Islet of Langerhans (tissue), 1 donor: ENCODE data around the gene TRAPPC1.
"Not testable (repeated sequence)": the region's sequence is repeated elsewhere in the genome, so short reads cannot be mapped to it uniquely, and the experiment has no call there.

Experiments used
- FAIRE-seq: peaks from one replicate; lab custom pipeline; 2011; peaks lifted over from hg19 to GRCh38; lab: Jason Lieb, UNC

Gene TRAPPC1, protein sequence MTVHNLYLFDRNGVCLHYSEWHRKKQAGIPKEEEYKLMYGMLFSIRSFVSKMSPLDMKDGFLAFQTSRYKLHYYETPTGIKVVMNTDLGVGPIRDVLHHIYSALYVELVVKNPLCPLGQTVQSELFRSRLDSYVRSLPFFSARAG

GRCh38 chr17:7931709-7932482 is at the start of gene TRAPPC1, which contains the start of gene CNTROB:
TRAPPC1 (minus strand) TSS chr17:7931946; CDS start chr17:7931829, 117 bp downstream.
CNTROB (plus strand) TSS chr17:7932206; CDS start chr17:7933080, 874 bp downstream.
- no peak for FAIRE-seq

DNA sequence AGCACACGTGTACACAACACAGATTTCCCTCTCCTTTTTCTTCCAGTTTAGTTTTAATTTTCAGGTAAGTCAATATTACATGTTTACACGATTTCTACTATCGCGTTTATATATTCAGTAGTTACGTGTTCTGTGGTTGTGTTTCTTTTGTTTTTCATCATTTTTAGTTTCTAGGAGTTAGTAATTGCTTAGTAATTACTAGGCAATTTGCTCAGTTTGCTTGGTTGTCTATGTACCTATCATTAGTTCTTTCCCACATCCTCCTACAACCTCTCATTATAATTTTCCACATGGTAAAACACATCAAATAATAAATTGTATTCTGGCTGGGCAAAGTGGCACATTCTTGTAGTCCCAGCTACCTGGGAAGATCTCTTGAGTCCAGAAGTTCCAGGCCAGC is 46.1 kb upstream of the TRAPPC1 start:
- no peak for FAIRE-seq

GRCh38 chr17:7977039-7977438 is 45.3 kb upstream of the TRAPPC1 start:
- no peak for FAIRE-seq

- no peak for FAIRE-seq
These were observed 42.9 kb upstream of the TRAPPC1 start for GRCh38 chr17:7974638-7975131.

DNA sequence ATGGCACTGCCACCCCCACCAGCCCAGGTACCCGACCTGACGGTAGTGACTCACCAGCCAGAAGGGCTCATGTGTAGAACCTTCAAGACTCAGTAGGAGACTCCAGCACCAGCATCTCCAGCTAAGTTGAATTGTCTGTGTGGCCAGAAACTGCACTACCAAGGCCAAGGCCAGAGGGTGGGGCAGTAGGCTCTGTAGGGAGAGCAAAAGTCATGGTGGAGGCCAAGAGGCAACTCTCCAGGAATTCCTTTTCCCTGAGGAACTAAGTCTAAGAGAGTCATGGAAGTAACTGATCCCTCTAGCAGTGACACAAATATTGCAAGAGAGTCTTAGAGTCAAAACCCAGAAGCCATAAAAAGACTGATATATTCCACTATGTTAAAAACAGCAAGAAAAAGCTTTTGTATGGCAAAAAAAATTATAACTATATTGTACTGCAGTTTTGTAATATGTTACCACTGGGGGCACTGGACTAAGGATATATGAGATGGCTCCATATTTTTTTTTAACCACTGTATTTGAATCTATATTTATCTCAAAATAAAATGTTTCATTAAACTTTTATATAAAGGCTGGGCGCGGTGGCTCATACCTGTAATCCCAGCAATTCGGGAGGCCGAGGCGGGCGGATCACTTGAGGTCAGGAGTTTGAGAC is 40.5 kb upstream of the TRAPPC1 start:
- FAIRE-seq, result no peak

GRCh38 chr17:7971651-7972050 is 39.9 kb upstream of the TRAPPC1 start:
- FAIRE-seq, result no peak

DNA sequence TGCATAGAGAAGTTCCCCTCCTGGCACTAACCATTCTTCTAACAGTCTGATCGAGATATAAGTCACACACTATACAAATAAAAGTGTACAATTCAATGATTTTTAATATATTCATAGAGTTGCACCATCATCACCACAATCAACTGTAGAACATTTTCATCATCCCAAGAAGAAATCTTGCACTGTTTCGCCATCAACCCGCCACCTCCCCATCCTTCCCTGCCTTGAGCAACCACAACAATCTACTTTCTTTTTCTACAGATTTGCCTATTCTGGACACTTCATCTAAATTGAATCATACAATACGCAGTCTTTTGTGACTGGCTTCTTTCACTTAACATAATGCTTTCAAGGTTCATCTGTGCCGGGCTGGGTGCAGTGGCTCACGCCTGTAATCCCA is 37.7 kb upstream of the TRAPPC1 start:
- no peak for FAIRE-seq

DNA sequence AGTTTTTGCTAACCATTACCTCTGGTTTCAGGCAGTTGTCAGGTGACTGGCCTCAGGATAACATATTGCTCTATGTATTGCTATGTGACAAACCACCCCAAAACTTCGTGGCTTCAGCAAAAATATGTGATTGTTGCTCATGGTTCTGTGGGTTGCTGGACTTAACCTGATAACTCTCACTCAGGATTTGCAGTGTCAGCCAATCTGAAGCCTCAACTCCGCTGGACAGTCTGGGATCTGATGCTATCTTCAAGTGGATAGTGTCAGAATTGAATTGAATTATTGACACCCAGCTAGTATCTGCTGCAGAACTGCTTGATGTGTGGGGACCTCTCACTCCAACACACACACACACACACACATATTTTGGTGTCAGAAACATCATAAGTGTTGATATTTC is 36.0 kb upstream of the TRAPPC1 start:
- FAIRE-seq, result no peak

- no peak for FAIRE-seq
These were observed 29.7 kb upstream of the TRAPPC1 start for GRCh38 chr17:7961421-7961820.

- no peak for FAIRE-seq
These were observed 27.9 kb upstream of the TRAPPC1 start for GRCh38 chr17:7959503-7960253.

GRCh38 chr17:7956228-7956965 is 24.7 kb upstream of the TRAPPC1 start:
- no peak for FAIRE-seq

DNA sequence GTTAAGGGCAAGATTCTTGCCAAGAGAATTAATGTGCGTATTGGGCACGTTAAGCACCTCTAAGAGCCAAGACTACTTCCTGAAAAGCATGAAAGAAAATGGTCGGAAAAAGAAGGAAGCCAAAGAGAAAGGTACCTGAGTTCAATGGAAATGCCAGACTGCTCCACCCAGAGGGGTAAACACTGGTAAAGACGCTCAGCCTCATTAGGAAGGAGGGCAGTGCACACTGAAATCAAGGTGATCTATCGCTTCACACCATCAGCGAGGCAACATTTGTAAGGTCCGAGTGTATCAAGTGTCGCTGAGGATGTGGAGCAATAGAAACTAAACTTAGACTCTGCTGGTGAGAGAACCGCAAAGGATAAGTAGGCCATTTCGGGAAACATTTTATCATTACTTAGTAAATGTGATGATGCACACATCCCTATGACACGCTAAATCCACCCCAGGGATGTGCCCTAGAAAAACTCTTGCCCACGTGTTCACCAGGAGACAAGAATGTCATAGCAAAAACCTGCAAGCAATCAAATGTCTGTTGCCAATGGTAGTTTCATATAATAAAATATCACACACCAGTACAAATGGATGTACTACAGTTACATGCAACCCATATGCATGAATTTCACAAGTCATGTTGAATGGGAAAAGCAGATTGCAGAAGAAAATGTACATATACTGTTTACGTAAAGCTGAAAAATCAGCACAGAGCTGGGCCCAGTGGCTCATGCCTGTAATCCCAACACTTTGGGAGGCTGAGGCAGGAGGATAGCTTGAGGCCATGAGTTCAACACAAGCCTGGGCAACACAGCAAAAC is 23.9 kb upstream of the TRAPPC1 start:
- no peak for FAIRE-seq

GRCh38 chr17:7953266-7953665 is 21.5 kb upstream of the TRAPPC1 start:
- FAIRE-seq, result not testable (repeated sequence)

- no peak for FAIRE-seq
These were observed 19.5 kb upstream of the TRAPPC1 start for GRCh38 chr17:7951143-7951792.

DNA sequence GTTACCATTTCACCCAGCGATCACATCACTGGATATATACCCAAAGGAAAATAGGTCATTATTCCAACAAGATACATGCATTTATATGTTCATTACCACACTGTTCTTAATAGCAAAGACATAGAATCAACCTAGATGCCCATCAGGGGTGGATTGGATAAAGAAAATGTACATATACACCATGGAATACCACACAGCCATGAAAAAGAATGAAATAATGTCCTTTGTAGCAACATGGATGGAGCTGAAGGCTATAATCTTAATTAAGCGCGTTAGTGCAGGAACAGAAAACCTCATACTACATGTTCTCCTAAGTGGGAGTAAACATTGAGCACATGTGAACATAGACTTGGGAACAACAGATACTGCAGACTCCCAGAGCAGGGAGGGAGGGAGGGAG is 18.8 kb upstream of the TRAPPC1 start:
- no peak for FAIRE-seq

- no peak for FAIRE-seq
These were observed 15.9 kb upstream of the TRAPPC1 start for GRCh38 chr17:7947651-7948050.

DNA sequence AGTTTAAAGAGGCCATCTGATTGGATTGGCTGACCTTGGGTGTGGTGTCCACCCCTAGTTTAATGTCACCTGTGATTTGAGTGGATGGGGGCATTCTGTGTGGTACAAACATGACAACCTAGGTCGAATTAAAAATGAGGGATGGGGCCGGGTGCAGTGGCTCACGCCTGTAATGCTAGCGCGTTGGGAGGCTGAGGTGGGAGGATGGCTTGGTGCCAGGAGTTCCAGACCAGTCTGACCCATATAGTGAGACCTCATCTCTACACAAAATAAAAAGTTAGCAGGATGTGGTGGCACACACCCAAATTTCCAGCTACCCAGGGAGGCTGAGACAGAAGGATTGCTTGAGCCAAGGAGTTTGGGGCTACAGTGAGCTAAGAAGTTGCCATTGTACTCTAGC is 14.7 kb upstream of the TRAPPC1 start:
- FAIRE-seq, result no peak

GRCh38 chr17:7945651-7946050 is 13.9 kb upstream of the TRAPPC1 start:
- FAIRE-seq, result no peak

DNA sequence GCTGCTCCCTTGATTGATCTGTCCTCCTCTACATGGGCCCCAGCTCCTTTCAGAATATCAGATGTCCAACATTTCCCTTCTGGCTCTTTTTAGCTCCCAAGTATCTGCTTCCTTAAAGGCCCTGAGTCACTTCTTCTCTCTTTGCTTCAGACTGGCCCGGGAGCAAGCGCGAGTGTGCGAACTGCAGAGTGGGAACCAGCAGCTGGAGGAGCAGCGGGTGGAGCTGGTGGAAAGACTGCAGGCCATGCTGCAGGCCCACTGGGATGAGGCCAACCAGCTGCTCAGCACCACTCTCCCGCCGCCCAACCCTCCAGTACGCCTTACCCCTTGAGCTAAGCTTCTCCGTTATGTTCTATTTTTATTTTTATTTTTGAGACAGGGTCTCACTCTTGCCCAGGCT is 12.6 kb upstream of the TRAPPC1 start:
- no peak for FAIRE-seq

GRCh38 chr17:7943291-7943690 is 11.5 kb upstream of the TRAPPC1 start:
- no peak for FAIRE-seq
